ENCODE data around the gene AKNA.
"Not testable (repeated sequence)": the region's sequence is repeated elsewhere in the genome, so short reads cannot be mapped to it uniquely, and the experiment has no call there.

AKNA gene

GRCh38 chr9:114325684-114326254 lies 62.0 kb downstream of the AKNA start:
- not testable (repeated sequence) for DNase-seq; ATAC-seq (replicated peaks); H3K36me3 Mint-ChIP-seq (ENCODE audit: insufficient read depth); H3K4me1 Mint-ChIP-seq (ENCODE audit: low read depth in 2 of 2); H3K4me3 Mint-ChIP-seq; H3K9me3 Mint-ChIP-seq; H3K27ac Mint-ChIP-seq
- H3K27me3 Mint-ChIP-seq: peaks cover 0 to 13% of the 10 kb centered on the region in 2 donors

DNA sequence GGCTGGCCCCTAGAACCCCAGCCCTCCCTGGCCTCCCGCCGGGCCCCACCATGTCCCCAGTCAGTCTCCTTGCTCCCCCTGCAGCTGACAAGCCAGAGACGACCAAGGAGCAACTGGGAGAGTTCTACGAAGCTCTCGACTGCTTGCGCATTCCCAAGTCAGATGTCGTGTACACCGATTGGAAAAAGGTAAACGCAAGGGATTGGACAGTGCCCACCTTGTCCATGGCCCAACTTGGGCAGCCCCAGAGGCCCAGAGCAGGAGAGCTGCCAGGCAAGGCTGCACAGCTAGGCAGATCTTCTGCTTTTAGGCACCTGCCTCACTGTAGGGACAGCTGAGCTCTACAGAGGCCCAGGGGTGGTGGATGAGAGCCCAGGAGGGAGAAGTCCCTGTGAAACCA lies 62.8 kb downstream of the AKNA start:
- not testable (repeated sequence) for H3K36me3 Mint-ChIP-seq (ENCODE audit: insufficient read depth); H3K4me1 Mint-ChIP-seq (ENCODE audit: low read depth in 2 of 2); DNase-seq; H3K27ac Mint-ChIP-seq; H3K9me3 Mint-ChIP-seq; H3K4me3 Mint-ChIP-seq
- H3K27me3 Mint-ChIP-seq: peaks cover 0 to 13% of the 10 kb centered on the region in 2 donors
- ATAC-seq (replicated peaks): peak; percentile 35

DNA sequence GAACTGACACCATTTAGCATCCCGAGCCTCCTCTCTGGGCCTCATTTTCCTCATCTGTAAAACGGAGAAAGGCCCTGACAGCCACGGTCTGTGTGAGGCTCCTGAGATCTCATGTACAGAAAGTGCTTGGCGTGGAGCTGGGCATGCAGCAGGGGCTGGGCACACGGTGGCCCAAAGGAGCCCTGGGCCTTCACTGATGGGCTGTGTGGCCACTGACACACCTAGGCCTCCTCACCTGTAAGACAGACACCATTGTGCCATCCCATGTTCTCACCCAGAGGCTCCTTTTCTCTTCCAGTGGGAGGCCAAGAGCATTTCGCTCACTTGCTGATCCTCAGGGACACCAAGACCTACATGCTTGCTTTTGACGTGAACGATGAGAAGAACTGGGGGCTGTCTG lies 63.3 kb downstream of the AKNA start:
- Mint-ChIP-seq H3K4me3 (no peak overlapping the region), H3K9me3 (no peaks in the 10 kb centered on the region), H3K36me3 (ENCODE audit: insufficient read depth) (no peaks in the 10 kb centered on the region), H3K27me3 (peaks cover 2 to 15% of the 10 kb centered on the region in 2 donors), H3K4me1 (ENCODE audit: low read depth in 2 of 2) (no peaks in the 10 kb centered on the region), H3K27ac (no peak overlapping the region)
- DNase-seq (no peak), ATAC-seq (replicated peaks) (no peak)

DNA sequence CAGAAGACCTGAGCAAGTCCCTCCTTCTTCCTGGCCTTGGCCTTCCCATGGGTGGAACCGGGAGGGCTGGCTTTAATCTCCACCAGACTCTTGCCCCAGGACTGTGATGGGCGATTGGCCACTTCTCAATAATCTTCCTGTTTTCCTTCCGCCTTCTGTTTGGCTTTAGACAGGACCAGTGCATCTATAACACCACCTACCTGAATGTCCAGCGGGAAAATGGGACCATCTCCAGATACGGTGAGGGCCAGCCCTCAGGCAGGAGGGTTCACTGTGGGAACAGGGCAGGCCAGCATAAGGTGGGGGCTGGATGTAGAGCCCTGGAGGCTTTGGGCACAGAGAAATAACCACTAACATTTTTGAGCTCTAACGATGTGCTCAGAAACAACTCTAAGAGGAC lies 63.9 kb downstream of the AKNA start:
- H3K27me3 Mint-ChIP-seq: peaks cover 8 to 22% of the 10 kb centered on the region in 2 donors
- DNase-seq; H3K9me3 Mint-ChIP-seq; H3K27ac Mint-ChIP-seq; H3K4me1 Mint-ChIP-seq (ENCODE audit: low read depth in 2 of 2); ATAC-seq (replicated peaks); H3K36me3 Mint-ChIP-seq (ENCODE audit: insufficient read depth); H3K4me3 Mint-ChIP-seq: not testable (repeated sequence)

DNA sequence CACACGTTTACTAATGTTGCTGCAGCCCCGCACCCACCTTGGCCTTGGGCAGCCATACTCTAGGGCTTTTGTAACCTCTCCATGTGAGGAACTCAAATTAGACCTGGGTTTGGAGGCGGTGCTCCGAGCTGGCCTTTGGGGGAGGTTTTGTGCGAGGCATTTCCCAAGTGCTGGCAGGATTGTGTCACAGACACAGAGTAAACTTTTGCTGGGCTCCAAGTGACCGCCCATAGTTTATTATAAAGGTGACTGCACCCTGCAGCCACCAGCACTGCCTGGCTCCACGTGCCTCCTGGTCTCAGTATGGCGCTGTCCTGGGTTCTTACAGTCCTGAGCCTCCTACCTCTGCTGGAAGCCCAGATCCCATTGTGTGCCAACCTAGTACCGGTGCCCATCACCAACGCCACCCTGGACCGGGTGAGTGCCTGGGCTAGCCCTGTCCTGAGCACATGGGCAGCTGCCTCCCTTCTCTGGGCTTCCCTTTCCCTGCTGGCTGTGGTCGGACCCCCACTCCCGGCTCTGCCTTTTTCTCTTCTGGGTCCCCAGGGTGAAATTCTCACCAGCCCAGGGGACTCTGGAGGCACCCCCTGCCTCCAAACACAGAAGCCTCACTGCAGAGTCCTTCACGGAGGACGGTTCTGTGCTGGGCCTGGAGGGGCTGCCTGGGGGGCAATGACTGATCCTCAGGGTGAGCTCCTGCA lies 64.8 kb downstream of the AKNA start, which contains the start of gene ORM1:
TSS of gene ORM1 (plus strand) at position 268 of the 701 bp plus-strand sequence. CDS start at position 304, 36 bp downstream.
- H3K4me1 Mint-ChIP-seq (ENCODE audit: low read depth in 2 of 2); H3K27ac Mint-ChIP-seq; H3K9me3 Mint-ChIP-seq; DNase-seq; H3K4me3 Mint-ChIP-seq; H3K36me3 Mint-ChIP-seq (ENCODE audit: insufficient read depth); ATAC-seq (replicated peaks): not testable (repeated sequence)
- H3K27me3 Mint-ChIP-seq: peaks cover 9 to 29% of the 10 kb centered on the region in 2 donors

DNA sequence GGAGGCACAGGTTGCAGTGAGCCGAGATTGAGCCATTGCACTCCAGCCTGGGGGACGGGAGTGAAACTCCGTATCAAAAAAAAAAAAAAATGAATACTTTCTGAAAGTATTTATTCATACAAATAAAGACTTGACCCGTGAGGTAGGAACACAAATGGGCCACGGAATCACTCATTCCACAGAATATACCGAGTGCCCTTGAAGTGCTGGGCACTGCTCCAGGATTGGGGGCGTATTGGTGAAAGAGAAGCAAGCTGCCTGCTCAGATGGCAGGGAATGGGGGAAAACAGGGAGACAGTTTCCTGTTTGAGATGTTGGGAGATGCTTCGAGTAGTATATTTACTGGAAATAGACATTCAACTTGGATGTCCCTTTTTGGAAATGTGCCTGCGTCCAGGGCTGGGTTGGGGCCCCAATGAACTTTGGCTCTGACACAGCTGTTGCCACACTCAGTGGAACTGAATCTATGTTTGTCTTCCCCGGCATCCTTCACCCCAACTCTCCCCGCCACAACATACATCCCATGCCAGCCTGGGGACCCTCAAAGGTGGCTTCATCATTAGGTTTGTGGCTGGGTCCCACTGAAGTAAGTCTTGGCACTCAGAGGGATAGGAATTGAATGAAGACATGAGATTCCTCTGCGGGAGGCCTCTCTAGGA lies 65.5 kb downstream of the AKNA start:
- DNase-seq; H3K9me3 Mint-ChIP-seq; H3K4me3 Mint-ChIP-seq; H3K36me3 Mint-ChIP-seq (ENCODE audit: insufficient read depth); ATAC-seq (replicated peaks); H3K27ac Mint-ChIP-seq; H3K4me1 Mint-ChIP-seq (ENCODE audit: low read depth in 2 of 2): not testable (repeated sequence)
- H3K27me3 Mint-ChIP-seq: peaks cover 9 to 29% of the 10 kb centered on the region in 2 donors

GRCh38 chr9:114321759-114322158 lies 66.0 kb downstream of the AKNA start:
- peaks cover 9 to 29% of the 10 kb centered on the region in 2 donors for H3K27me3 Mint-ChIP-seq
- no peaks in the 10 kb centered on the region for H3K36me3 Mint-ChIP-seq (ENCODE audit: insufficient read depth)
- H3K27ac Mint-ChIP-seq: no peak overlapping the region
- DNase-seq: no peak
- ATAC-seq (replicated peaks): no peak
- H3K9me3 Mint-ChIP-seq: no peaks in the 10 kb centered on the region
- H3K4me1 Mint-ChIP-seq (ENCODE audit: low read depth in 2 of 2): no peaks in the 10 kb centered on the region
- H3K4me3 Mint-ChIP-seq: no peak overlapping the region

GRCh38 chr9:114320710-114321109 lies 67.1 kb downstream of the AKNA start:
- H3K4me3 Mint-ChIP-seq; DNase-seq; H3K27ac Mint-ChIP-seq; H3K36me3 Mint-ChIP-seq (ENCODE audit: insufficient read depth); H3K4me1 Mint-ChIP-seq (ENCODE audit: low read depth in 2 of 2); ATAC-seq (replicated peaks); H3K9me3 Mint-ChIP-seq: not testable (repeated sequence)
- H3K27me3 Mint-ChIP-seq: peaks cover 9 to 29% of the 10 kb centered on the region in 2 donors

- no peak for DNase-seq
- ATAC-seq (replicated peaks): no peak
- H3K27me3 Mint-ChIP-seq: peaks cover 9 to 29% of the 10 kb centered on the region in 2 donors
- H3K9me3 Mint-ChIP-seq: no peaks in the 10 kb centered on the region
- no peak overlapping the region for H3K27ac Mint-ChIP-seq
- no peak overlapping the region for H3K4me3 Mint-ChIP-seq
- no peaks in the 10 kb centered on the region for H3K36me3 Mint-ChIP-seq (ENCODE audit: insufficient read depth)
- no peaks in the 10 kb centered on the region for H3K4me1 Mint-ChIP-seq (ENCODE audit: low read depth in 2 of 2)
Observed at GRCh38 chr9:114319147-114319546, 68.6 kb downstream of the AKNA start.

- Mint-ChIP-seq H3K4me1 (ENCODE audit: low read depth in 2 of 2) (no peaks in the 10 kb centered on the region), H3K27me3 (peaks cover 9 to 29% of the 10 kb centered on the region in 2 donors), H3K36me3 (ENCODE audit: insufficient read depth) (no peaks in the 10 kb centered on the region), H3K4me3 (no peak overlapping the region), H3K9me3 (no peaks in the 10 kb centered on the region), H3K27ac (no peak overlapping the region)
- ATAC-seq (replicated peaks) (no peak), DNase-seq (no peak)
Observed at GRCh38 chr9:114318416-114318815, 69.4 kb downstream of the AKNA start.

DNA sequence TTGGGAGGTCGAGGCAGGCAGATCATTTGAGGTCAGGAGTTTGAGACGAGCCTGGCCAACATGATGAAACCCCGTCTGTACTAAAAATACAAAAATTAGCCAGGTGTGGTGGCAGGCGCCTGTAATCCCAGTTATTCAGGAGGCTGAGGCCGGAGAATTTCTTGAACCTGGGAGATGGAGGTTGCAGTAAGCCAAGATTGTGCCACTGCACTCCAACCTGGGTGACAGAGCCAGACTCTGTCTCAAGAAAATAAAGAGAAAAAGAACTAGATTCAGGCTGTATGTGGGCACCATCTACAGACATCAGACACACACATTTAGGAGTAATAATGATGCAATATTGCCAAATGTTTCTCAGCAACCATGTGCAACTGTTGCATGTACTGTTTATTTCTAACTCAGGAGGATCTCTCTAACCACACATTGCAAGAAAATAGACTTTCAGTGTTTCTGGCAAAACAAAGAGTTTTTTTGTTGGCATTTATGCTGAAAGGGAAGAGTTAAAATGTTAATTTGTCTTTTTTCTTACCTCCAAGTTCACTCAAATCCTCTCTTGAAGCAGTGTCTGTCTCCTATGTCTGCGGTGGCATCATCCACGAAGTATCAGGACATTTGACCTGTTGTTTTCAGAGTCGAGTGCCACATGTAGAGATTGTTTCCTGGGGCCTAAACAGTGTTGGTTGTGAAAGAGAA lies 70.0 kb downstream of the AKNA start:
- no peaks in the 10 kb centered on the region for H3K4me1 Mint-ChIP-seq (ENCODE audit: low read depth in 2 of 2)
- H3K27ac Mint-ChIP-seq: no peak overlapping the region
- peaks cover 9 to 29% of the 10 kb centered on the region in 2 donors for H3K27me3 Mint-ChIP-seq
- H3K9me3 Mint-ChIP-seq: no peaks in the 10 kb centered on the region
- ATAC-seq (replicated peaks) (no peak), DNase-seq (no peak)
- H3K36me3 Mint-ChIP-seq (ENCODE audit: insufficient read depth): no peaks in the 10 kb centered on the region
- no peak overlapping the region for H3K4me3 Mint-ChIP-seq

GRCh38 chr9:114316605-114317230 lies 71.1 kb downstream of the AKNA start:
- Mint-ChIP-seq H3K4me1 (ENCODE audit: low read depth in 2 of 2) (no peaks in the 10 kb centered on the region), H3K27ac (no peak overlapping the region), H3K4me3 (no peak overlapping the region), H3K9me3 (no peaks in the 10 kb centered on the region), H3K27me3 (peaks cover 9 to 20% of the 10 kb centered on the region in 2 donors), H3K36me3 (ENCODE audit: insufficient read depth) (no peaks in the 10 kb centered on the region)
- DNase-seq: no peak
- no peak for ATAC-seq (replicated peaks)

DNA sequence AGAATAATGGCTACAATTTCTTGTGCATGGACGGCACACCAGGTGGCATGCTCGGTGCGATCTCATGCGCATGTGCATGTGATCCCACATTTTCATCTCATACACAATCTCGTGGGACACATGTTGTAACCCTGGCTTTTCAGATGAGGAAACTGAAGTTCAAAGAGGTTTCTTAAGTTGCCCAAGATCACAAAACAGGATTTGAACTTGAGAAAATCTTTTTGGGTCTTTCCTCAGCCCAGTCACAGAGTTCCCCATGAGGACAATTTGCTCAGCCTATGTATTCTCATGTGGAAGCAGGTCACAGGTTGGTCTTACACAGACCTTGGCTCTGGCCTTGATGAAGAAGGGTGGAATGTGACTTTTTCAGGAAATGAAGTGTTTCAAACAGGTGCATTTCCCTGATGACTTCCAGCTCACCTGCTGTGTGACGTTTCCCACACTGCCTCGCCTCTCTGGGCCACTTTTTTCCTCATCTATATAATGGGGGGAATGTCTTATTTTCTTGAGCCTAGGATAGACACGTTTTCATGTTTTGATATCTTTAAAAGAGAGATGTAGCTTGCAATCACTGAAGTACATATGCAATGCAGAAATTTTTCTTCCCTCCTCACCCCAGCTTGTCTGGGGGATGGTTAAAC lies 71.9 kb downstream of the AKNA start:
- peaks cover 9 to 16% of the 10 kb centered on the region in 2 donors for H3K27me3 Mint-ChIP-seq
- no peak for DNase-seq
- no peaks in the 10 kb centered on the region for H3K4me1 Mint-ChIP-seq (ENCODE audit: low read depth in 2 of 2)
- H3K36me3 Mint-ChIP-seq (ENCODE audit: insufficient read depth): no peaks in the 10 kb centered on the region
- no peak overlapping the region for H3K4me3 Mint-ChIP-seq
- H3K9me3 Mint-ChIP-seq: no peaks in the 10 kb centered on the region
- ATAC-seq (replicated peaks): no peak
- no peak overlapping the region for H3K27ac Mint-ChIP-seq
